Thyroid gland (tissue), 4 donors: ENCODE measurements around the gene TBRG4.

ENCODE experiments used
- POLR2A ChIP-seq, 2 donors: fragments of 450-650 bp; IDR thresholded peaks; one replicate each; pipeline ENCODE4 v1.6.1; 2017; ENCODE audit warnings: antibody characterized with exemption in 2 of 2, mild to moderate bottlenecking in 2 of 2, moderate library complexity in 1 of 2
- TF ChIP-seq, protein P1 (sequence below), 6 experiments: fragments of 200-600 bp in 3 of 6; fragments of 450-650 bp in 3 of 6; sonication (generic) in 3 of 6; IDR thresholded peaks; one replicate each; pipeline ENCODE4 v1.5.1; 2016 to 2019; ENCODE audit warnings: antibody characterized with exemption in 6 of 6, mild to moderate bottlenecking in 2 of 6, inconsistent platforms in 1 of 6, moderate library complexity in 1 of 6

DNA sequence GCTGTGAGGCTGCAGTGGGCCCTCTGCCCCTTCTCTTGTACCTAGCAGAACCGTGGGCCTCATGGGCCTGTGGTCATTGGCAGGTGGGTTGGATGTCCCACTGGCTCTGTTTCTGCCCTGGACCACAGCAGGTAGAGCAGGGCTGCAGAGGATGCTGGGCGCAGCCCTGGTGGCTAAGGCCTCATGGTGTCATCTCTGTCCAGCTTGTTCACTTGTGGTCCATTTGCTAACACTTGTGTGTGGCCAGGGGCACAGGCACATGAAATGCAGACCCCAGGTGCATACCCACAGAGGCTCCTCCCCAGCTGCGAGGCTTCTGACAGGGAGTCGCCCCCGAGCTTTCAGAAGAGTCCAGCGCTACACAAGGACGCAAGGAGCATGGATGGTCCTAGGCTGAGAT, 22.4 kb upstream of the TBRG4 start:
- no peak for TF ChIP-seq POLR2A (IDR thresholded peaks at IDR 0.05)
- TF ChIP-seq, protein P1, sequence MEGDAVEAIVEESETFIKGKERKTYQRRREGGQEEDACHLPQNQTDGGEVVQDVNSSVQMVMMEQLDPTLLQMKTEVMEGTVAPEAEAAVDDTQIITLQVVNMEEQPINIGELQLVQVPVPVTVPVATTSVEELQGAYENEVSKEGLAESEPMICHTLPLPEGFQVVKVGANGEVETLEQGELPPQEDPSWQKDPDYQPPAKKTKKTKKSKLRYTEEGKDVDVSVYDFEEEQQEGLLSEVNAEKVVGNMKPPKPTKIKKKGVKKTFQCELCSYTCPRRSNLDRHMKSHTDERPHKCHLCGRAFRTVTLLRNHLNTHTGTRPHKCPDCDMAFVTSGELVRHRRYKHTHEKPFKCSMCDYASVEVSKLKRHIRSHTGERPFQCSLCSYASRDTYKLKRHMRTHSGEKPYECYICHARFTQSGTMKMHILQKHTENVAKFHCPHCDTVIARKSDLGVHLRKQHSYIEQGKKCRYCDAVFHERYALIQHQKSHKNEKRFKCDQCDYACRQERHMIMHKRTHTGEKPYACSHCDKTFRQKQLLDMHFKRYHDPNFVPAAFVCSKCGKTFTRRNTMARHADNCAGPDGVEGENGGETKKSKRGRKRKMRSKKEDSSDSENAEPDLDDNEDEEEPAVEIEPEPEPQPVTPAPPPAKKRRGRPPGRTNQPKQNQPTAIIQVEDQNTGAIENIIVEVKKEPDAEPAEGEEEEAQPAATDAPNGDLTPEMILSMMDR (IDR thresholded peaks at IDR 0.05): no peak
